ENCODE results near the gene CYB561. TPM values are rescaled to one million over a fixed set of nuclear protein-coding genes. Genes with fewer than 3 reads are reported as not detected.

CYB561 gene
- total RNA-seq, 1 experiment from 2014 or later, result 40.1 TPM

DNA sequence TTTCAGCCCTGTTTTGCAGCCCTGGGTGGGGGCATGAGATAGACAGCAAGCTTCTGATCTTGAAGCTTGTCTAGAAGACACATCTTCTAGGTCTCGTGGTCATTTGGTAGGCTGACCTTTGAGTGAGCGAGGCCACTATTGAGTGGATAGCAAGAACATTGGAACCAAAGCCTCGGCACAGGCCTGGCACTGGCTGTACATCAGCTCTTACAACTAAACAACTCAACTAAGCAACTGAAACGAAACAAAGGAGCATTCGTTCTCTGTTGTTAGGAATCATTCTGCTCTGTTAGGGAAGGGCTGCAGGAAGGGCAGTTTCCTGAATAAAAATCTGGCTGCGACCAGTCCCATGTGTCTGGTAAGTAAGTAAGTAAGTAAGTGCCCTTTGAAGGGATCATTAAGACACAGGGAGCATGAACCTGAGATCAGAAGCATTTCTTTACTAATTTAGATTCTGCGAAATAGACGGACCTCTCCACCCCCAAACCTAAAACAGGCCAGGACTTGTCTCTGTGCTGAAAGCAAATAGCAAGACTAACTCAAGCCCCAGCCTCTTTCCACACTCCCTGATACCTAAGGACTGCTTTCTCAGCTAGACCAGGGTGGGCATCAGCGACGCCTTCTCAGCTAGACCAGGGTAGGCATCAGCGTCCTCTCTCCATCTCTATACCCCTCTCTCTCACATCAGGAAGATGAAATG is 22.7 kb downstream of the CYB561 start:
- no peak for ATAC-seq
- in situ Hi-C loops (cut with HindIII; ENCODE audit: low pct_unique_long_range_greater_than_20kb, low sequenced_read_pairs), result no loop called here
- CTCF ChIA-PET, result interaction anchor here (1.8 kb wide), 1 partner anchor 428 kb away, joined by 3 read pairs; no protein-coding TSS in a partner anchor
- no peak for TF ChIP-seq POLR2AphosphoS5 (IDR thresholded peaks at IDR 0.05; ENCODE audit: low read depth, low read length)
- TF ChIP-seq CTCF (IDR thresholded peaks at IDR 0.05), result no peak
- no peak for TF ChIP-seq TCF7L2 (IDR thresholded peaks at IDR 0.05; ENCODE audit: low read depth, low read length)
- TF ChIP-seq, protein P1, sequence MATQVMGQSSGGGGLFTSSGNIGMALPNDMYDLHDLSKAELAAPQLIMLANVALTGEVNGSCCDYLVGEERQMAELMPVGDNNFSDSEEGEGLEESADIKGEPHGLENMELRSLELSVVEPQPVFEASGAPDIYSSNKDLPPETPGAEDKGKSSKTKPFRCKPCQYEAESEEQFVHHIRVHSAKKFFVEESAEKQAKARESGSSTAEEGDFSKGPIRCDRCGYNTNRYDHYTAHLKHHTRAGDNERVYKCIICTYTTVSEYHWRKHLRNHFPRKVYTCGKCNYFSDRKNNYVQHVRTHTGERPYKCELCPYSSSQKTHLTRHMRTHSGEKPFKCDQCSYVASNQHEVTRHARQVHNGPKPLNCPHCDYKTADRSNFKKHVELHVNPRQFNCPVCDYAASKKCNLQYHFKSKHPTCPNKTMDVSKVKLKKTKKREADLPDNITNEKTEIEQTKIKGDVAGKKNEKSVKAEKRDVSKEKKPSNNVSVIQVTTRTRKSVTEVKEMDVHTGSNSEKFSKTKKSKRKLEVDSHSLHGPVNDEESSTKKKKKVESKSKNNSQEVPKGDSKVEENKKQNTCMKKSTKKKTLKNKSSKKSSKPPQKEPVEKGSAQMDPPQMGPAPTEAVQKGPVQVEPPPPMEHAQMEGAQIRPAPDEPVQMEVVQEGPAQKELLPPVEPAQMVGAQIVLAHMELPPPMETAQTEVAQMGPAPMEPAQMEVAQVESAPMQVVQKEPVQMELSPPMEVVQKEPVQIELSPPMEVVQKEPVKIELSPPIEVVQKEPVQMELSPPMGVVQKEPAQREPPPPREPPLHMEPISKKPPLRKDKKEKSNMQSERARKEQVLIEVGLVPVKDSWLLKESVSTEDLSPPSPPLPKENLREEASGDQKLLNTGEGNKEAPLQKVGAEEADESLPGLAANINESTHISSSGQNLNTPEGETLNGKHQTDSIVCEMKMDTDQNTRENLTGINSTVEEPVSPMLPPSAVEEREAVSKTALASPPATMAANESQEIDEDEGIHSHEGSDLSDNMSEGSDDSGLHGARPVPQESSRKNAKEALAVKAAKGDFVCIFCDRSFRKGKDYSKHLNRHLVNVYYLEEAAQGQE (IDR thresholded peaks at IDR 0.05; ENCODE audit: insufficient read depth in 1 of 2, low read depth in 2 of 2, low read length in 1 of 2), result no peak
- TF ChIP-seq SIN3A (IDR thresholded peaks at IDR 0.05; ENCODE audit: borderline replicate concordance, insufficient read depth, low read depth, low read length), result no peak
- BruUV-seq (replicated peaks), result no TSS peak
- Histone ChIP-seq H3K27ac (ENCODE audit: low read length) (no peak overlapping the region), H3K9me3 (ENCODE audit: control insufficient read depth, insufficient read depth, low read depth, low read length) (no peaks in the 10 kb centered on the region), H3K27me3 (ENCODE audit: control insufficient read depth, insufficient read depth, low read length) (no peaks in the 10 kb centered on the region), H3K36me3 (ENCODE audit: control insufficient read depth, insufficient read depth, low read length) (no peaks in the 10 kb centered on the region; the same call in 1 of the 2 replicates), H3K4me3 (ENCODE audit: low read depth in 2 of 2, low read length in 2 of 2) (no peak overlapping the region), H3K4me1 (ENCODE audit: control insufficient read depth, insufficient read depth, low read length) (peaks cover 26% of the 10 kb centered on the region)
- DNase-seq (ENCODE audit: low read depth, low spot score), result no peak
- intact Hi-C loops (cut with micrococcal nuclease; ENCODE audit: unreplicated experiment), result no loop called here
- POLR2A ChIA-PET, result no interaction called here

DNA sequence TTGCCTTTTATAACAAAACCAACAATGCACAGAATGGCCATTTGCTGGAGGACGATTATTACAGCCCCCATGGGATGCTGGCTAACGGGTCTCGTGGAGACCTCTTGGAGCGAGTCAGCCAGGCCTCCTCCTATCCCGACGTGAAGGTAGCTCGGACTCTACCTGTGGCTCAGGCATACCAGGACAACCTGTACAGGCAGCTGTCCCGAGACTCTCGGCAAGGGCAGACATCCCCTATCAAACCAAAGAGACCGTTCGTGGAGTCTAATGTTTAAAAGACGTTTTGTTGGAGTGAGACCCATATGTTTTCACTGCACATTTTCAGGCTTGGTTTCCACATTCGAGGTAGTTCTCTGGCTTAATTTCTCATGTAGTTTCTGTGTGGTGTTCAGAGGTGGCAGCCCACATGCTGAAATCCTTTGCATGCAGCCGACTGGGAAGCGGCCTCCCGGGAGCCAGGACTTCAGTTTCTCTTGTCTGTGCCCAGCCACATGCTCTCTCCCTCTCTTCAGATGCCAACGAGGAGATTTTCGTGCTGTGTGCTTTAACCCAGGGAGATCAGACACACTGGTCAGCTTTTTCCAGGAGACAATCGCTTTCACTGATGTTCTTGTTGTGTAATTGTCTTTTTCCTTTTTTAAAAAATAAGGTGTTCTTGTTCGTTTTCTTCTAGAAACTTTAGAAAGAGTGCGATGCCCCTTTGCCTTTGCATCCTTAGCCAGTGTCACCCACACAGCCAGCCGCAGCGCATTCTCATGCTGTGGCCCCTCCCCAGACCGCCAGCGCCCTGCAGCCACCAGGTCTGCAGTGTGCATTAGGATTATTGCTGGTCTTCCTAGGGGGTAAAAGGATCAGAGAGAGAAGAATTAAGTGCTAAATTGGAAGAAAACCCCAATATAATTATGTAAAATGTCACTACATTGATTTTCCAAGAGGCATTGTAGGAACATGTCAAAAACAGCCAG is 24.1 kb downstream of the CYB561 start:
- Histone ChIP-seq H3K27ac (ENCODE audit: low read length) (no peak overlapping the region), H3K27me3 (ENCODE audit: control insufficient read depth, insufficient read depth, low read length) (no peaks in the 10 kb centered on the region), H3K4me3 (ENCODE audit: low read depth in 2 of 2, low read length in 2 of 2) (no peak overlapping the region), H3K4me1 (ENCODE audit: control insufficient read depth, insufficient read depth, low read length) (peaks cover 12% of the 10 kb centered on the region), H3K36me3 (ENCODE audit: control insufficient read depth, insufficient read depth, low read length) (no peaks in the 10 kb centered on the region; the same call in 1 of the 2 replicates), H3K9me3 (ENCODE audit: control insufficient read depth, insufficient read depth, low read depth, low read length) (no peaks in the 10 kb centered on the region)
- no peak for ATAC-seq
- CTCF ChIA-PET, result no interaction called here
- POLR2A ChIA-PET, result no interaction called here
- intact Hi-C loops (cut with micrococcal nuclease; ENCODE audit: unreplicated experiment), result no loop called here
- no peak for DNase-seq (ENCODE audit: low read depth, low spot score)
- in situ Hi-C loops (cut with HindIII; ENCODE audit: low pct_unique_long_range_greater_than_20kb, low sequenced_read_pairs), result no loop called here
- no peak for TF ChIP-seq CTCF (IDR thresholded peaks at IDR 0.05)
- no peak for TF ChIP-seq SIN3A (IDR thresholded peaks at IDR 0.05; ENCODE audit: borderline replicate concordance, insufficient read depth, low read depth, low read length)
- TF ChIP-seq POLR2AphosphoS5 (IDR thresholded peaks at IDR 0.05; ENCODE audit: low read depth, low read length), result no peak
- TF ChIP-seq, protein P1 (IDR thresholded peaks at IDR 0.05; ENCODE audit: insufficient read depth in 1 of 2, low read depth in 2 of 2, low read length in 1 of 2), result no peak
- TF ChIP-seq TCF7L2 (IDR thresholded peaks at IDR 0.05; ENCODE audit: low read depth, low read length), result no peak
- BruUV-seq (replicated peaks), result no TSS peak

Data from Panc1 (cell line).